ENCODE measurements around the gene RAP1A.
"Not testable (repeated sequence)": the region's sequence is repeated elsewhere in the genome, so short reads cannot be mapped to it uniquely, and the experiment has no call there.

- TF ChIP-seq, protein P1, sequence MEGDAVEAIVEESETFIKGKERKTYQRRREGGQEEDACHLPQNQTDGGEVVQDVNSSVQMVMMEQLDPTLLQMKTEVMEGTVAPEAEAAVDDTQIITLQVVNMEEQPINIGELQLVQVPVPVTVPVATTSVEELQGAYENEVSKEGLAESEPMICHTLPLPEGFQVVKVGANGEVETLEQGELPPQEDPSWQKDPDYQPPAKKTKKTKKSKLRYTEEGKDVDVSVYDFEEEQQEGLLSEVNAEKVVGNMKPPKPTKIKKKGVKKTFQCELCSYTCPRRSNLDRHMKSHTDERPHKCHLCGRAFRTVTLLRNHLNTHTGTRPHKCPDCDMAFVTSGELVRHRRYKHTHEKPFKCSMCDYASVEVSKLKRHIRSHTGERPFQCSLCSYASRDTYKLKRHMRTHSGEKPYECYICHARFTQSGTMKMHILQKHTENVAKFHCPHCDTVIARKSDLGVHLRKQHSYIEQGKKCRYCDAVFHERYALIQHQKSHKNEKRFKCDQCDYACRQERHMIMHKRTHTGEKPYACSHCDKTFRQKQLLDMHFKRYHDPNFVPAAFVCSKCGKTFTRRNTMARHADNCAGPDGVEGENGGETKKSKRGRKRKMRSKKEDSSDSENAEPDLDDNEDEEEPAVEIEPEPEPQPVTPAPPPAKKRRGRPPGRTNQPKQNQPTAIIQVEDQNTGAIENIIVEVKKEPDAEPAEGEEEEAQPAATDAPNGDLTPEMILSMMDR (conservative IDR thresholded peaks at IDR 0.05; ENCODE audit: low read depth, low read length) = not testable (repeated sequence)
- not testable (repeated sequence) for TF ChIP-seq EZH2 (IDR thresholded peaks at IDR 0.05; ENCODE audit: borderline replicate concordance, low read depth, low read length, poor library complexity, severe bottlenecking)
These were observed 65.9 kb downstream of the RAP1A start for GRCh38 chr1:111685293-111686153.

Measured in A673 (cell line).